ENCODE data around the gene STARD3.
A peak's percentile ranks its signal among the peaks of the same experiment; 100 is the strongest.
"Not testable (repeated sequence)": the region's sequence is repeated elsewhere in the genome, so short reads cannot be mapped to it uniquely, and the experiment has no call there.

The STARD3 gene

DNA sequence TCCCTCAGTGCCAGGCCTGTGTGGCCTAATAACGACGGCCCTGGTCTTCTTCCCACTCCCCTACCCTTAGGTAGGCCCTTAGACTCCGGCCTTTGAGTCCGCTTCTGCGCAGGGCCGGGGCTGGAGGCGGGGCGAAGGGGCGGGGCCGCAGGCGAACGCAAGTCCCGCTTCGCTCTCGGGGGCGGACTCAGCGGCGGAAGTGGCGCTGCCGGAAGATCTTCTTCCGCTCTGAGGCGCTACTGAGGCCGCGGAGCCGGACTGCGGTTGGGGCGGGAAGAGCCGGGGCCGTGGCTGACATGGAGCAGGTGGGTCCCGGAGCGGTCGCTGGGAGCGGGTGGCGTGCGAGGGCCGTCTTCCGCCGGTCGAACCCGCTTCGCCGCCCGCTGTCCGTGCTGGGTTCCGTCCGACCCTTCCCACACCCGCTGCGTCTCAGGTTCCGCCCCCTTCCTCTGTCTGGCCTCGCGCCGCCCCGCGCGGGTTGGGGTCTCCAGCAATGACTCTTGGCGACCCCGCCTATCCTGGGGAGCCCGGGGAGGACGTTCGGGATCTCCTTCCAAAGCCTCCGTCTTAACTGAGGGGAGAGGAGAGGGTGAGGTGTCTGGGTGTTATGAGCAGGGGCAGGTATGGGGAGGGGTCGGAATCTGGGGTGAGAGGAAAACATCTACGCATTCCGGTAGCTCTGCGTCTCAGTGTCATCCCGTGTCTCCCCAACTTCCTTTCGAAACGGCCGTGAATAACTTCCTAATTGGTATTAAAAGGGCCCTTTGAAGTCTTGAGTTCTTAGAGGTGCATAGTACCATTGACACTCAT, at the start of gene STARD3:
Gene STARD3, plus strand, starts transcription at position 218 of the 810 bp plus-strand sequence. CDS start 16,388 bp downstream, outside the sequence.
- peak; percentile 89 for DNase-seq

DNA sequence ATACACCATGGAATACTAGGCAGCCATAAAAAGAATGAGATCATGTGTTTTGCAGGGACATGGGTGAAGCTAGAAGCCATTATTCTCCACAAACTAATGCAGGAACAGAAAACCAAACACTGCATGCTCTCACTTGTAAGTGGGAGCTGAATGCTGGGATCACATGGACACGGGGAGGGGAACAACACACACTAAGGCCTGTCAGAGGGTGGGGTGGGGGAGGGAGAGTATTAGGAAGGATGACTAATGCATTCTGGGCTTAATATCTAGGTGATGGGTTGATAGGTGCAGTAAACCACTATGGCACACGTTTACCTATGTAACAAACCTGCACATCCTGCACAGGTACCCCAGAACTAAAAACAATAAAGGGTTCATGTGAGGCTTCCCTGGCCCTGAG, 46.8 kb upstream of the STARD3 start:
- DNase-seq, result not testable (repeated sequence)

DNA sequence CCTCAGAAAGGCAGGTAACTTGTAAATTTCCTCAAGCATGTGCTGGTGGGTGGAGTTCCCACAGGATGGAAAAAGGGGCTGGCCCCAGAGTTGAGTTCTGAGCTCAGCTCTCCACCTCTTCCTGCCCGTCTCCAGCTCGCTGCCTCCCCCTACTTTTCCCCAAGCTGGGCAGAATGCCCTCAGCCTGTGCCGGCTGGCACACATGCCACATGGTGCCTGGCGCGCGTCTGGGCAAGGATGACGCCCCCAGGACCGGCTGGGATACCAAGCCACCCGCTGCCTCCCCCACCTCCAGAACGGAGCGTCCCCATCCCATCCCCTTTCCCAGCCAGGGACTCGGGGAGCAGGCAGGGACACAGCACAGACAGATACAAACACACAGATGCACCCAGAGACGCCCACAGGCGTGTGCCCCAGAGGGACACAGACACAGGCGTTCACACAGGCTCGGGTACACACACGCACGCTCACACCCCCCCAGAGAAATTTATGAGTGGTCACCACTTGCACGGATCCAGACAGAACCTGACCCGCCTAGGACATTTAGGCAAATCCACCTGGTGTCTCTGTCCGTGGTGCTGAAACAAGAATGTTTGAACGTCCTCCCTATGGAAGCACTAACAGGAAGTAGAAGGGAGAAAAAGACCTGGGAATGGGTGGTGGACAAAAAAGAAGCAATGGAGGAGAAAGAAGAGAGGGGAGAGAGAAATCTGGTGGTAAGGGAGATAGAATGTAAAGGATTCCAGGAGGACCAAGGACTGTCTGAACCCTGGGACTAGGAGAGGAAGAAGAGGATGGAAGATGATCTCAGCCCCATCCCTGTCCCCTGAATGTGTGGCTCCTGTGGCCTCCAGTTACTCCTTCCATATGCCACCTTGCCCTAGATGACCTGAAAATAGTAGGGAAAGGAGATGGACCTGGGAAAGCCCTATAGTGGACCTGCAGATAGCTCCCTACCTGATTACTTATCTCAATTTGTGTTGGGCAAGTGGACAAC, 44.7 kb upstream of the STARD3 start:
- DNase-seq, result peak; percentile 57

DNA sequence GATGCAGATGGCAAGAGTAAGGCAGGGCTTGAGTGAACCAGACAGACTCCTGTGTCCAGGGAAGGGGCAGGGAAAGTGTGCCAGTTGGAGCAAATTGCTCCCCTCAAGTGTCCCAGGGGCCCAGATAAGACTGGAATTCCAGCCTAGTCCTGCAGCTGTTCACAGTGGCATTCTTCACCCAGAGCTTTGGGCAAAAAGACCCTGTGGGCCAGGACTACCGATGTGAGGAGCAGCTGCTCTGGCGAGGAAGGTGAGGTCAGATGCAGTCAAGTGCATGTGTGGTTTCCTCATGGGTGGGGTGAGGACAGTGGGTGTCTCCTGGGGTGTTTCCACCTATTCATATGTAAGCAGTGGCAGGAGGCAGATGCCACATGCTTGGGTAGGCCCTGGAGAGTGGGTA, 43.6 kb upstream of the STARD3 start:
- DNase-seq, result no peak

DNA sequence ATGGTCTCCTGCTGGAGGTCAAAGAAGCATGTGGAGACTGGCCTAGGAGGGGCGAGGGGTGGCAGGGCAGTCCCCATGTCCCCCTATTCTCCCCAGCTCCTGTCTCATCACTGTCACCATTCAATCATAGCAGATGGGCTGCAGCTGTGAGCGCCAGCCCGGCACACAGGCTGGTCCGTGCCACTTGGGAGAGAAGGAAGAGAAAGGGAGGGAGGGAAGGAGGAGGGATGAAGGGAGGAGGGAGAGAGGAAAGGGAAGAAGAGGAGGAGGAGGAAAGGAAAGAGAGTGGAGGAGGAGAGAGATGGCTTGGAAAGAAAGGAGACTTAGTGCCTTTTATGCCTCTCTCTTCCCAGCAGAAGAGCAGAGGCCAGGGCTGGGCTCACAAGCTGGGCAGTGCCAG, 41.6 kb upstream of the STARD3 start:
- DNase-seq, result no peak

DNA sequence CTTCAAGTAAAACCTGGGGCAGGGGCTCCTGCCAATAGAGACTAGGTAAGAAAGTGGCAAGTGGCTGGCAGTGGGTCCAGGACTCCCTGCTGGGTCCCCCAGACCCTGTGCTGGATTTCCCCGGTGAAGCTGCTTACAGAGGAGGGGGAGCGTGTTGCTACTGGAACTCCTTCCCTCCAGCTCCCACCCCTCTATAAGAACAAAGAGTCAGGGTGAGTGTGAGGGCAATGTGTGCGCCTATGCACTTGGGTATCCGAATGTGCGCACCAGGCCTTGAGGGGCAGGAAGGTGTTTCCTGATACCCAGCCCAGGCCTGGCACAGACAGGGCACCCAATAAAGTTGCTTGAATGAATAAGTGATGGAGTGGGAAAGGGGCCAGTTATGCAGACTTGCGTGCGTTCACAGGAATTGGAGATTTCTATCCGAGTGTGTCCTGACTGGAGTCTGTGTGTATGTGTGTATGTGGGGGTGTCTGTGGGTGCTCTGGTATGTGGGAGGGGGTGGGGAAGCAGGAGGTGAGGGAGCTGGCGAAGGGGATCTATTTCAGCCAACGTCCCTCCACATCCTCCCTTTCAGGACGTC, 40.9 kb upstream of the STARD3 start:
- DNase-seq, result no peak

DNA sequence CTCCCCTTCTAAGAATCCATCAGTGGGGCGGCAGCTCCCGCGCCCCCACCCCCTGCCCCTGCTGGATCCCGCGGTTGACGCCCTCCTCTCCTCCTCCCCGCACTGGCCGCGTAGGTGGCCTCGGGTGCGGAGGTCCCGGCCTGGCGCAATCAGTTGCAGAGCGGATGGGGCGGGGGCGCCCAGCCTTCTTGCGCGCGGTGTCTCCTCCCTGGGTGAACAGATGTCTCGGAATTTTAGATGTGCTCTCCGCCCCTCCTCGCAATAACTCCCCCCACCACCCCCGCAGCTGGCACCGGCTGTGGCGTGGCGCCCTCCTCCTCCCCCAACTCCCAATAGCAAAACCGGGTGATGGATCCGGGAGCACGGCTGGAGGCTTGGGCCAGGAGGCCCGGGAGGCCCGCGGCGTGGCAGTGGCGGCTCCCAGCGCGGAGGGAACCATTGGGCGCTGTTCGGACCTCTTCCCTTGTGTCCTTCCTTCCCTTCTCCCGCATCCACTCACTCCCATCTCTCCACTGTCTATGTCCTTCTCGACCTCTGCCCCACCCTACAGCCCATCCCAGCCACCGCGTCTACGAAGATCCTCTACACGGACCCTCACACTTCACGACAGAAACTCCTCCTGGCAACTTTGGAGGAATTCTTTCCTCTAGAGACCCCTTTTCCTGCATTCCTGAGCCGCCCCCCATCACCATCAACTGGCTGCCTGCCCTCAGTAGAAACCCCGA, 40.2 kb upstream of the STARD3 start:
- DNase-seq, result peak; percentile 26

DNA sequence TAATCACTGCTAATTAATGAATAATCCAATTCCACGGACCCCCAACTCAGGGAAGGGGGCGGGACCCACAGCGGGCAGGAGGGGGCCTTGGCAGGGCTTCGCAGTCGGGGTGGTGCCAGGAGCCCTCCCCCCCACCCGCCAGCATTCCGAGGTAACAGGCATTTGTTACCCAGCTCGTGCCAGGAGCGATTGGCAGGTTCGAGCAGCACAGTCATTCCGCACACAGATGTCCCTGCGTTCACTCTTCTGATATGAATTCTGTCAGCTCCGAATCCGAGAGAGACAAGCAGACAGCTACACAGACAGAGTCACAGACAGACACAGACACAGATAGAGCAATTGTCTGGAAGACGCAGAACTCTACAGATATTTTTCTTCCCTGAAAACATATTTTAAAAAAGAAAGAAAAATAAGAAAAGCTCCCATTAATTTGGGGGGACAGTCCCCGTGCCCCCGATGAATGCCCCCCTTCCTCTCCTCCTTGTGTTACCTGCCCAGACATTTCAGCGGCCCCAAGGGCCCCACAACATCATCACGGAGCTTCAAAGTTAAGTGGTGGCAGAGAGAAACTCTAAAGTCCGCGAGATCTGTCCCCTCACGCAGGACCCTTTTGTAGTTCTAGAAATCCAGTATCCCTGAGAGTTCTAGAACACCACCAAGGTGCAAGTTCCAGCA, 39.4 kb upstream of the STARD3 start:
- DNase-seq, result peak; percentile 36

DNA sequence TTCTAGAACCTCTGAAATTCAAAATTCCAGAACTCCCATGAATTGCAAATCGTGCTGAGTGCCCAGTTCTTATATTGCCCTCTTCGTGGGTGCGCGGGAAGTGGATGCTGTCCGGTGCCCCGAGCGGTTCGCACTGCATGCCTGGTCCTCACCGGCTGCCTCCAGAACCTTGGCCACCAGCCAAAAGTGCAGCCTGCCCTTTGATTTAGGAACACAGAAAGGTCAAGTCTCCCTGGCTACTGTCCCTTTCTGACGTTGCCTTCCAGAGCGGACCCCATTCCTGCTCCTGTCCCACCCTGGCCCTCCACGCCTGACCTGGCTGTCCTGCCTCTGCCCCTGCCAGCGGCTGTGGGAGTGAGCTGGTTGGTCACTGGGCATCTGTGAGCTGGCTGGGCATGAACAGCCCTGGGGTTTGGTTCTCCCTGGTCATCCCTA, 38.9 kb upstream of the STARD3 start:
- no peak for DNase-seq

DNA sequence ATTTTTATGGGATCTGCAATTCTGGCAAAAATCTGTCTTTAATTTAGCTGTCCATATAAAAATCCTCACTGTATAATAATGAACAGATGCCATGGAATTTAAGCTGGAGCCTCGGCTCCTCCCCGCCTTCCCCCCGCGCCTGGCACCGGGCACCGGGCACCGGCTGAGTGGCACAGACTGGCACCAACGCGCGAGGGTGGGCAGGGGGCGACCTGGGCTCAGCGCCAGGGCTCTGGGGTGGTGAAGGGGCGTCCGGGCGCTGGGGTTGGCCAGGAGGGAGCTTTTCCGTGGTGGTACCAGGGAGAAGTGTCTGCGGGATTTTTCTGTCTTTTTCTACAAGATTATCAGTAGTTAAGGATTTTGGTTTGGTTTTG, 38.3 kb upstream of the STARD3 start:
- DNase-seq, result no peak

DNA sequence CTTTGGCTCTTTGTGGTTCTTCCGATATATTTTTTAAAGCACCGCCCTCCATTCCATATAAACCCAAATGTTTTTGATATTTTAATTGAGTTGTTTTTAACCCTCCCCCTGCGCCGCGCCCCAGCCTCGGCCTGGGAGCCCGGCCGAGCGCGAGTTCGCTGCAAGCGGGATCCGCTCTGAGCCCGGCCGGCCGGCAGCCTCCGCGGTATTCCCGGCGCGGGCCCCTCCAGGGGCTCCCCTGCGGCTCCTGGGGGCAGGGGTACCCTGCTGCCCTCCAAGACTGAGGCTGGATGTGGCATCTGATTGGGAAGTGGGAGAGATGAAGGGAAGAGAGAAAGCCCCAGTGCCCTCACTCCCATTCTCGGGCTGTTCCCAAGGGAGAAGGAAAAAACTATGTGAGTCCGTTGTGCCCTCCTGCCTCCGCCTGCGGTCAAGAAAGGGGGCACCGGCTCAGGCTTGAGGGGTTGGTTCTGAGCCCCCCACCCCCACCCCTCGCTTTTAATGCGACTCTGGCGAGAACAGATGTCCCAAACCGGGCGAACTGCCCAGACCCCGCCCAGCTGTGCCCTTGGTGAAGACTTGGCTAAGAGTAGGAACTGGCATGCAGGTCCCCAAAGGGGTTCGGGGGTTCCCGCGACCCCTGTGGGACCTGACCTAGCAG, 37.8 kb upstream of the STARD3 start:
- no peak for DNase-seq

DNA sequence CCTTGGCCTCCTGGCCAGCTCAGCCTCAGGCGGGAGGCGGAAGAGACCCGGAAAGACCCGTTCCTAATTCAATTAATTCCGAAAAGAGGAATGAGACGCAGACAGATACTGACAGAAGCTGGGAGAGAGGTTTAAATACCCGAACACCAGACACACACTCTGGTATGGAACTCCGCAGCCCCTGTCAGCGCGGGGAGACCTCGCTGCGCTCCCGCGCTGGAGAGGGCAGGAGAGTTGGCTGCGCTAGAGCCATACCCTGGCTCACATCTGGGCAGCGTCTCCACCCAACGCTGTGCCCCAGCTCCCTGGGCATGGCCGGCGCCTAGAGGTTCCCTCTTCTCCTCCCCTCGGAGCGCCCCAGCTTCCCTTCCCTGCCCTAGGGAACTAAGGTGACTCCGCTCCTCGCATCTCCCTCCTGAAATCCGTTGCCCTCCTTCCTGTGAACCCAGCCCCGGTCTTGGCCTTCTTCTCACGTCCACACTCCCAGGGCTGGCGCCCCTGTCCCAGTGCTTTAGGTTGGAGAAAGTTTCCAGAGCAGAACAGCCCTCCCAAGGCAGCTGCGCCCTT, 37.2 kb upstream of the STARD3 start:
- DNase-seq, result no peak

DNA sequence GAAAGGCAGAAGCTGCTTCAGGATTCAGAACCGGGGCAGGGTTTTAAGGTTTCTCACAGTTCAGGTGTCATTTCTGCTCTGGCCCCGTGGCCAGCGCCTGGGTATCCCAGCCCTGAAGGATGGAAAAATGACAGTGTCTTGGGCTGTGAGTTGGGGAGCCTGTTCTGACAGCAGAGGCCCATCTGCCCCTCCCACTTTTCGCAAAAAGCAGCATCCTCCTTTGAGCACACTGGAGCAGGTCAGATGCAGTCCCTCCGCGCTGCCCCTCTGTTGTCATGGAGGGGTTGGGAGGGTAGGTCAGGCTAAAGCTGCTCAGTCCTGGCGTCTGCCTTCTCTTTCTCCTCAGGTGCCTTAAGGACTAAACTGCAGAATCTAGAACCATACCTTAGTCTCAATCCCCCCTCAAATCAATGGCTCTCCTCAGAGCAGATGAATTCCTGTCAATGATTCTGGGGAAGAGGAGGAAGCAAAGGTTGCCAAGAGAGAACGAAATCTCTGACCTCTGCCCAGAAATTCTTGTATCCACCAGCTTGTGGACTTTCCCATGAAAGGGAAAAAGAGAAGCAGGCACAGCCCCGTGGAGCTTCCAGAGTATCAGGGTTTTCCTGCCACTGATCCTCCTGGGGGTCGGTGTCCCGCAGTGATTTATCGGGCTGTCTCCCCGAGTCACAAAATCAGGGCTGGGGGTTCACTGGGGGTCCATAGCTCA, 36.5 kb upstream of the STARD3 start:
- DNase-seq, result no peak

DNA sequence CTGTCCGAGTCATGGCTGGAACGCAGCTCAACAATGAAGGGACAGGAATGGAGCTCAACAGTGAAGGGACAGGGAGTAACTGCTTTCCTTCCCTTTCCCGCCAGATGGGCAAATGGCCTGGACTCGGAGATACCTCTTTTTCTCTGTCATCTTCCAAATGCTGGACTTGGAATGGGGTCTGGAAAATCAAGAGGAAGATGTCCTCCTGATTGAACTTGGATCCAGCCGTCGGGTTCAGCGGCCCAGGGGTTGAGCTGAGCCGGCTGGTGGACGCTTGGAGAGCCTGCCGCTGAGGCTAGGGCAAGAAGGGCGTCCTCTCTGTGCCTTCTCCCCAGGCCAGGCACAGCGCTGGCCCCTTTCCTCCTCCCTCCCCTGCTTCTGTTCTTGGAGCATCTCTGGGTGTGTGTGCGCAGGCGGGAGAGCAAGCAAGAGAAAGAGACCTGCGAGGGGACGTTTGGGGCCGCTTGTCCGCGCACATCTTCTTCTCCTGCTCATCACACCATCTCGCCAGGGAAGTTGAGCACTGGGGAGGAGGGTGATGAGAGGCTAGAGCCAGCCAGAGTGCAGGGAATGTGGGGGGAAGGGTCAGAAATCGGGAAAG, 35.8 kb upstream of the STARD3 start:
- DNase-seq, result no peak

DNA sequence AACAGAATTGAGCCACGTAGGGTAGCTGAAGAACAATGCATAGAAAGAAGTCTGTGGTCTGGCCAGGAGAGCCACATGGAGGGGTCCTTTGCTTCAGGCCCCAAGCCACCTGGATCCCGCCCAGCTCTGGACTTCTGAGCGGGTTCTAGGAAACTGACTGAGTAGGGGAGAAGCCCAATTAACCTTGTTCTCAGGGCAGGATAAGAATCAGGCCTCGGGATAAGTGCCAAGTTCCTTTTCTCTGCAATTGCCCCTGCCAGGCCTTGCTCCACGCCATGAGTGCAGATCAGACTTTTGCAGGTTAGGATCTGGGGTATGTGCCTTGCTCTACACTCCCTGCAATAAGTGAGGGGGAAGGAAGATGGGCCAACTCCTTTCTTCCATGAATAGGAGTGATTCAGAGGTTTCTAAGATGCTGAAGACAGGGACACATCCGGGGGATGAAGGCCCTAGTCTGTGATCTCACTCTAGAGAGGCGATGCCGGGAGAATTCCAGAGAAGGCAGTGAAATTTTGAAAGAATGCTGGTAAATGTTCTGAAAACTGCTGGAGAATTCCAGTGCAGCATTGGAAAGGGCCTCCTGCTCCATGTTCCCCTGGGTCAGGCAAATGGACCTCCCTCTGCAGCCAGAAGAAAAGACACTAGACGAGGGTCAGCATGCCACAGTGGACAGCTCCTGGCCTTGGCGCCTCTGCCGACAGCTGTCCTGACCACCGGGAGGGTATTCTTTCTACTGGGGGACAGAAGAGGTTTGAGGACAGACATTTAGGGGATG, 35.0 kb upstream of the STARD3 start:
- DNase-seq, result no peak

DNA sequence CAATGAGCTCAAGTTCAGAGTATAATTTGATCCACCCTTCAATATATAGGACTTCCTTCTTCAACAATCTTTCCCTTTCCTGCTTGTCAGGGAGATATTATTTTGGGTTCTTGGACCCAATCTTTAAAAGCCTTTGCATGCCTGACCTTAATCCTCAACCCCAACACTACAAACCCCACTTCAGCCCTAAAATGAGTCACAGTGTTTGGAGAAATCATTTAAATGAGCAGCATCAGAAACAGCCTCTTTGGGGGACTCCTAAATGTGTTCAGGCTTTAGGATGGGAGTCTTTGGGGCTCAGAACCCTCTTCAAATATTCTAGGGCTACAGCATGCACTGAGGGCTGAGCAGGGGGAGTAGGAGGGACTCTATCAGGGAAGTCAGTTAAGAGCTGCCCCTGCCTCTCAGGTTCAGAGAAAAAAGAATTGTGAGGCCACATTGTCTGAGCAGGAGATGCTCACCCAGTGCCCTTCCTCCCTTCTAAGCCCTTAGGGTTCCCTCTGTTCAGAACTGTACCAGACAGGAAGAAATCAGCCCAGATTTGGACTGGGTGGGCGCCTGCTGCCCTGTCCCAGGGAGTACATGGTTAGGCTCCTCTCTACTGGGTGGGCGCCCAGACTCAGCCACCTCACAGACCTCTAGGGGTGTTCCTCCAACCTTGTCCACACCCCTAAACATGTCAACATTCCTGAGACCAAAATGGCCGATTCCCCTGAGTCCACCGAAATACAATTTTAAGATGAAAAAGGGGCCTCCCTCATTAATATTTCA, 34.2 kb upstream of the STARD3 start:
- no peak for DNase-seq

DNA sequence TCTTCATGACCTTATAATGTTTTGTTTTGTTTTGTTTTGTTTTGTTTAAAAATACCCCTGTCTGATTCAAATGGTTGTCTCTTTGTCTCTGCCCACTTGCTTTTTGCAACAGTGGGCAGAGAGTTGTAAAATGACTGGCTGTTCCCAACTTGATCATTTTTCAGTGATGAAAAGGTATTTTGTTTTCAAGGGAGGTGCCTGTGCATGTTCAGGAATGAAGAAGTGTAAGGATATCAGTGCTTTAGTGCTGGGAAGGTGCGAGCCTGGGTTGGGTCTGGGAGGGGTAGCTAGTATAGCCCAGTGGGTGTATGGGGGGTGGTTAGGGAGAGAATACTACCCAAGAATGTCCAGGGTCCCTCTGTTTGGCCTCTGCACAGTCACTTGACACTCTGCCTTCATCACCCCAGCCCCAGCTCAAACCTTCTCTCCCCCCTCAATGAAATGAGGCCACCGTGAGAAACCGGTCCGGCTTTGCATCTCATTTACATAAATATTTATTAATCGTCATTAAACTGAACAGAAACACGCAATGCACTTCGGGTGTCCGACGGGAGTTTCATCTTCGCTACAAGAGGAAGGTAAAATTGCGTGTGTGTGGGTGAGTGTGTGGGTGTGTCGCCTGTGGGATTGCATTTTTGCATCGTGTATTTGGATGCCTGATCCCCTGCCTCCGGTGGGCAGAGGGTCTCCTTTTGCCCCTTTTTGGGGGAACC, 33.5 kb upstream of the STARD3 start:
- DNase-seq, result no peak

All from NCI-H2171 (cell line).